Loucy (cell line): ENCODE measurements around the gene MTFR1L.

Source experiments
- H2AFZ ChIP-seq: fragments of 200-600 bp; sonication (generic); 2 replicates; pipeline ENCODE4 v1.6.0; 2016; ENCODE audit warnings: antibody characterized with exemption, mild to moderate bottlenecking, low read length, moderate library complexity
- H3F3A ChIP-seq: fragments of 200-600 bp; 2 replicates; pipeline ENCODE4 v1.6.0; 2016; ENCODE audit warnings: antibody characterized with exemption, low read depth, mild to moderate bottlenecking
- H3K27me3 ChIP-seq: fragments of 200-600 bp; sonication (generic); 2 replicates; pipeline ENCODE4 v1.6.1; 2014; ENCODE audit warnings: low read length, mild to moderate bottlenecking; ENCODE audit not compliant: insufficient read depth, poor library complexity, severe bottlenecking
- H3K36me3 ChIP-seq: fragments of 200-600 bp; sonication (generic); 2 replicates; pipeline ENCODE4 v1.6.1; 2016; ENCODE audit warnings: low read length; ENCODE audit not compliant: insufficient read depth
- H3K4me1 ChIP-seq: fragments of 200-600 bp; sonication (generic); 2 replicates; pipeline ENCODE4 v1.5.1; 2014; ENCODE audit warnings: low read length, mild to moderate bottlenecking; ENCODE audit not compliant: insufficient read depth, poor library complexity, severe bottlenecking
- H3K4me2 ChIP-seq: fragments of 200-600 bp; sonication (generic); 2 replicates; pipeline ENCODE4 v1.6.0; 2014; ENCODE audit warnings: antibody characterized with exemption, low read length, low read depth, mild to moderate bottlenecking; ENCODE audit not compliant: poor library complexity, severe bottlenecking
- H3K4me3 ChIP-seq: fragments of 200-600 bp; sonication (generic); 2 replicates; pipeline ENCODE4 v1.5.1; 2014; ENCODE audit warnings: low read length, mild to moderate bottlenecking, mixed read lengths; ENCODE audit not compliant: poor library complexity, severe bottlenecking
- H3K79me2 ChIP-seq: fragments of 200-600 bp; sonication (generic); 2 replicates; pipeline ENCODE4 v1.6.1; 2014; ENCODE audit warnings: low read length; ENCODE audit not compliant: insufficient read depth
- H3K9ac ChIP-seq: fragments of 200-600 bp; sonication (generic); 2 replicates; pipeline ENCODE4 v1.6.0; 2014; ENCODE audit warnings: mild to moderate bottlenecking, low read depth, low read length, moderate library complexity; ENCODE audit not compliant: poor library complexity, severe bottlenecking
- H3K9me2 ChIP-seq: fragments of 200-600 bp; sonication (generic); replicated peaks from 2 replicates; pipeline ENCODE4 v1.6.1; 2016; ENCODE audit warnings: low read depth, low read length, mixed read lengths
- H3K9me3 ChIP-seq: fragments of 200-600 bp; sonication (generic); 2 replicates; pipeline ENCODE4 v1.6.1; 2014; ENCODE audit warnings: mild to moderate bottlenecking, antibody characterized with exemption, low read length, low read depth; ENCODE audit not compliant: insufficient read depth
- H4K20me1 ChIP-seq: fragments of 200-600 bp; sonication (generic); 2 replicates; pipeline ENCODE4 v1.6.0; 2014; ENCODE audit warnings: antibody characterized with exemption, low read length, mild to moderate bottlenecking; ENCODE audit not compliant: insufficient read depth, poor library complexity, severe bottlenecking
- CTCF ChIP-seq: fragments of 200-600 bp; sonication (generic); conservative IDR thresholded peaks from 2 replicates; pipeline ENCODE4 v1.5.1; 2014; ENCODE audit warnings: mild to moderate bottlenecking, antibody characterized with exemption, low read length
- EZH2phosphoT487 ChIP-seq: fragments of 200-600 bp; IDR thresholded peaks from 2 replicates; pipeline ENCODE4 v1.6.1; 2018; ENCODE audit warnings: antibody characterized with exemption, mild to moderate bottlenecking, moderate library complexity, borderline replicate concordance

MTFR1L gene

GRCh38 chr1:25774206-25774803, 45.4 kb upstream of the MTFR1L start:
- no peak overlapping the region for H3K9ac ChIP-seq
- TF ChIP-seq EZH2phosphoT487 (no peak), CTCF (no peak)
- 0 out of 2 replicates have a peak, but pooled peaks cover 12% of the 10 kb centered on the region for H3F3A ChIP-seq
- H3K9me3 ChIP-seq, result no peaks in the 10 kb centered on the region
- H3K4me2 ChIP-seq, result peak overlapping the region; percentile 71
- no peaks in the 10 kb centered on the region for H4K20me1 ChIP-seq
- no peak overlapping the region for H2AFZ ChIP-seq
- no peaks in the 10 kb centered on the region for H3K9me2 ChIP-seq
- no peaks in the 10 kb centered on the region for H3K36me3 ChIP-seq
- H3K4me3 ChIP-seq, result no peak overlapping the region
- H3K4me1 ChIP-seq, result peaks cover 34% of the 10 kb centered on the region
- peaks cover 65% of the 10 kb centered on the region for H3K27me3 ChIP-seq
- H3K79me2 ChIP-seq, result no peaks in the 10 kb centered on the region

- H3K79me2 ChIP-seq, result no peaks in the 10 kb centered on the region
- H3K4me2 ChIP-seq, result peak overlapping the region; percentile 71
- H3K4me3 ChIP-seq, result peak overlapping the region; percentile 51
- no peaks in the 10 kb centered on the region for H3K9me2 ChIP-seq
- TF ChIP-seq CTCF (no peak), EZH2phosphoT487 (peak; percentile 59; the same call in 1 of the 2 replicates)
- H3K27me3 ChIP-seq, result peaks cover 63% of the 10 kb centered on the region
- 0 out of 2 replicates have a peak, but pooled peaks cover 12% of the 10 kb centered on the region for H3F3A ChIP-seq
- no peaks in the 10 kb centered on the region for H3K36me3 ChIP-seq
- H3K9me3 ChIP-seq, result no peaks in the 10 kb centered on the region
- no peak overlapping the region for H3K9ac ChIP-seq
- H3K4me1 ChIP-seq, result peaks cover 34% of the 10 kb centered on the region
- H4K20me1 ChIP-seq, result no peaks in the 10 kb centered on the region
- H2AFZ ChIP-seq, result no peak overlapping the region
Measured at GRCh38 chr1:25774921-25775771, 44.6 kb upstream of the MTFR1L start.

- no peak overlapping the region for H3K9ac ChIP-seq
Measured at GRCh38 chr1:25779388-25779787, 40.4 kb upstream of the MTFR1L start.

More at GRCh38 chr1:25779388-25779787, 40.4 kb upstream of the MTFR1L start:
- Histone ChIP-seq H3K4me3 (no peak overlapping the region), H3F3A (0 out of 2 replicates have a peak, but pooled peaks cover 12% of the 10 kb centered on the region), H2AFZ (no peak overlapping the region), H3K4me1 (peaks cover 12% of the 10 kb centered on the region), H3K27me3 (peaks cover 35% of the 10 kb centered on the region), H3K9me2 (no peaks in the 10 kb centered on the region), H3K79me2 (no peaks in the 10 kb centered on the region), H3K4me2 (no peak overlapping the region), H3K36me3 (no peaks in the 10 kb centered on the region), H4K20me1 (no peaks in the 10 kb centered on the region), H3K9me3 (no peaks in the 10 kb centered on the region)
- TF ChIP-seq EZH2phosphoT487, result no peak
- no peak for TF ChIP-seq CTCF
